ENCODE measurements around the gene PHYKPL.

DNA sequence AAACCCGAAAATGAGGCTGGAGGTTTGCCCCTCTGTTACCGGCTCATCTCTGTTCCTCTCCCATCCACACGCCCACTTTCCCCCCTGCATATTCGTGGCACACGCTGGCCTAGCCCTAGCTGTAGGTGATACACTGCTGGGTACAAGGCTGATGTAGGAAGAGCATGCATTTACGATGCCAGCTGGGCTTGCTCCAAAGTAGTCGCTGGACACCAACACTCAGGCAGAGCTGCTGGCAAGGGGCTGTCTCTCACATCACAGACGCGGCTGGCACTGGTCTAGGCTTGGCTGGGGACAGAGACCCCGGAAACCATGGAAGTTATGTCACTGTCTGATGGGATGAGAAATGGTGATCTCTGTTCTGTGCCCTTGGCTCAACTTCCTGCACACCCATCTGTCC lies 9.8 kb upstream of the PHYKPL start:
- TF ChIP-seq POLR2AphosphoS5 (IDR thresholded peaks at IDR 0.05; ENCODE audit: borderline replicate concordance, low read depth, low read length), result no peak
- TF ChIP-seq EZH2 (IDR thresholded peaks at IDR 0.05), result no peak
- no peak for TF ChIP-seq FOXP2 (optimal IDR thresholded peaks at IDR 0.05; ENCODE audit: control extremely low read depth, extremely low read length, insufficient read depth)

All from SK-N-MC (cell line).